ENCODE results near the gene AUNIP. TPM values are rescaled to one million over a fixed set of nuclear protein-coding genes. Genes with fewer than 3 reads are reported as not detected.

The AUNIP gene
- total RNA-seq, 6 donors from 2014 or later, result 0.43 to 1.1 (median 0.74) TPM; not detected in 3

GRCh38 chr1:25837262-25837875, 21.9 kb downstream of the AUNIP start:
- Histone ChIP-seq H3K27me3 (no peaks in the 10 kb centered on the region), H3K4me1 (no peaks in the 10 kb centered on the region), H3K4me3 (no peak overlapping the region), H3K36me3 (peaks cover 6 to 21% (median 16%) of the 10 kb centered on the region in 4 donors), H3K9me3 (no peaks in the 10 kb centered on the region), H3K27ac (no peak overlapping the region)
- WGBS, 2 donors, result 88 to 89% methylated on average over 1 of the region's 1 CpG
- peak in 3 of 6 experiments; percentile 32 to 40 (median 38) for TF ChIP-seq CTCF (IDR thresholded peaks at IDR 0.05)
- no peak for TF ChIP-seq POLR2AphosphoS5 (IDR thresholded peaks at IDR 0.05)
- ATAC-seq (ENCODE audit: low FRiP score in 2 of 2) (no peak), DNase-seq (no peak)

- ATAC-seq (ENCODE audit: low FRiP score in 2 of 2) (no peak), DNase-seq (no peak)
- peaks cover 11 to 28% (median 22%) of the 10 kb centered on the region in 4 donors for H3K36me3 ChIP-seq
- no peak overlapping the region for H3K27ac ChIP-seq
- no peaks in the 10 kb centered on the region for H3K27me3 ChIP-seq
- TF ChIP-seq POLR2A (IDR thresholded peaks at IDR 0.05), result no peak
- no peak for TF ChIP-seq CTCF (IDR thresholded peaks at IDR 0.05)
- no peak for TF ChIP-seq EP300 (IDR thresholded peaks at IDR 0.05)
- TF ChIP-seq POLR2AphosphoS5 (IDR thresholded peaks at IDR 0.05), result no peak
- H3K9me3 ChIP-seq, result no peaks in the 10 kb centered on the region
- no peaks in the 10 kb centered on the region for H3K4me1 ChIP-seq
- 72 to 84% methylated on average over 3 of the region's 3 CpGs for WGBS, 2 donors
- H3K4me3 ChIP-seq, result no peak overlapping the region
Measured at GRCh38 chr1:25836695-25837094, 22.6 kb downstream of the AUNIP start.

- Histone ChIP-seq H3K4me3 (no peak overlapping the region), H3K36me3 (peaks cover 25 to 44% (median 38%) of the 10 kb centered on the region in 4 donors), H3K27me3 (no peaks in the 10 kb centered on the region), H3K4me1 (no peaks in the 10 kb centered on the region), H3K27ac (no peak overlapping the region), H3K9me3 (no peaks in the 10 kb centered on the region)
- no peak for TF ChIP-seq POLR2A (IDR thresholded peaks at IDR 0.05)
- no peak for TF ChIP-seq EP300 (IDR thresholded peaks at IDR 0.05)
- no peak for TF ChIP-seq POLR2AphosphoS5 (IDR thresholded peaks at IDR 0.05)
- no peak for TF ChIP-seq CTCF (IDR thresholded peaks at IDR 0.05)
- WGBS, 2 donors, result 63 to 73% methylated on average over 3 of the region's 3 CpGs
- ATAC-seq (ENCODE audit: low FRiP score in 2 of 2), result no peak
- DNase-seq, result no peak
Measured at GRCh38 chr1:25834894-25835293, 24.4 kb downstream of the AUNIP start.

GRCh38 chr1:25833158-25833557, 26.1 kb downstream of the AUNIP start:
- no peak for DNase-seq
- TF ChIP-seq CTCF (IDR thresholded peaks at IDR 0.05) (no peak), POLR2A (IDR thresholded peaks at IDR 0.05) (no peak), POLR2AphosphoS5 (IDR thresholded peaks at IDR 0.05) (no peak), EP300 (IDR thresholded peaks at IDR 0.05) (no peak)
- H3K9me3 ChIP-seq, result no peaks in the 10 kb centered on the region
- no peak overlapping the region for H3K27ac ChIP-seq
- no peak overlapping the region for H3K4me3 ChIP-seq
- ATAC-seq (ENCODE audit: low FRiP score in 2 of 2), result no peak
- 95 to 97% methylated on average over 5 of the region's 5 CpGs for WGBS, 2 donors
- H3K36me3 ChIP-seq, result peaks cover 32 to 61% (median 51%) of the 10 kb centered on the region in 4 donors
- no peaks in the 10 kb centered on the region for H3K27me3 ChIP-seq
- no peaks in the 10 kb centered on the region for H3K4me1 ChIP-seq

Measured in upper lobe of left lung (tissue), 6 donors.